SK-N-DZ (cell line): Measurements from ENCODE around the gene EXOSC10.
"Not testable (repeated sequence)": the region's sequence is repeated elsewhere in the genome, so short reads cannot be mapped to it uniquely, and the experiment has no call there.

Experiments used
- DNase-seq: peaks from one replicate; pipeline ENCODE4 v3.0.0-alpha.2; 2015; ENCODE audit warnings: low spot score

Gene EXOSC10

GRCh38 chr1:11044086-11044848 lies 55.4 kb downstream of the EXOSC10 start:
- no peak for DNase-seq

- no peak for DNase-seq
These were observed 56.4 kb downstream of the EXOSC10 start for GRCh38 chr1:11042995-11043874.

DNA sequence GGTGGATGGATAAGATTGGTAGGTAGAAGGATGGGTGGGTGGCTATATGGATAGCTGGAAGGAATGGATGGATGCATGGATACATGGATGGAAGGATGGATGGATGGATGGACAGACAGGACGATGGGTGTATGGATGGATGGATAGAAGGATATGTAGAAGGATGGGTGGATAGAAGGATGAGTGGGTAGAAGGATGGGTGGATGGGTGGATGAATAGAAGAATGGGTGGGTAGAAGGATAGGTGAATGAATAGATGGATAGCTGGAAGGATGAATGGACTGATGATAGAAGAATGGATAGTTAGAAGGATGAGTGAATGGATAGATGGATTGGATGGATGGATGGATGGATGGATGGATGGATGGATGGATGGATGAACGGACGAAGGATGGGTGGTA lies 57.6 kb downstream of the EXOSC10 start:
- no peak for DNase-seq

DNA sequence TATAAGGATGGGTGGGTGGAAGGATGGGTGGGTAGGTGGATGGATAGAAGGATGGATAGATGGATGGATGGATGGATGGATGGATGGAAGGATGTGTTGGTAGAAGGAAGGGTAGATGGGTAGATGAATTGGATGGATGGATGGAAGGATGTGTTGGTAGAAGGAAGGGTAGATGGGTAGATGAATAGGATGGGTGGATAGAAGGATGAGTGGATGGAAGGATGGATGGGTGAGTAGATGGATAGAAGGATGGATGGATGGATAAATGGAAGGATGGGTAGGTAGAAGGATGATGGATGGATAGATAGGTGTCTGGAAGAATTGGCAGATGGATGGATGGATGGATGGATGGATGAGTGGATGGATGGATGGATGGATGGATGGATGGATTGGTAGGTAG lies 58.6 kb downstream of the EXOSC10 start:
- no peak for DNase-seq

- not testable (repeated sequence) for DNase-seq
These were observed 59.6 kb downstream of the EXOSC10 start for GRCh38 chr1:11040105-11040429.

DNA sequence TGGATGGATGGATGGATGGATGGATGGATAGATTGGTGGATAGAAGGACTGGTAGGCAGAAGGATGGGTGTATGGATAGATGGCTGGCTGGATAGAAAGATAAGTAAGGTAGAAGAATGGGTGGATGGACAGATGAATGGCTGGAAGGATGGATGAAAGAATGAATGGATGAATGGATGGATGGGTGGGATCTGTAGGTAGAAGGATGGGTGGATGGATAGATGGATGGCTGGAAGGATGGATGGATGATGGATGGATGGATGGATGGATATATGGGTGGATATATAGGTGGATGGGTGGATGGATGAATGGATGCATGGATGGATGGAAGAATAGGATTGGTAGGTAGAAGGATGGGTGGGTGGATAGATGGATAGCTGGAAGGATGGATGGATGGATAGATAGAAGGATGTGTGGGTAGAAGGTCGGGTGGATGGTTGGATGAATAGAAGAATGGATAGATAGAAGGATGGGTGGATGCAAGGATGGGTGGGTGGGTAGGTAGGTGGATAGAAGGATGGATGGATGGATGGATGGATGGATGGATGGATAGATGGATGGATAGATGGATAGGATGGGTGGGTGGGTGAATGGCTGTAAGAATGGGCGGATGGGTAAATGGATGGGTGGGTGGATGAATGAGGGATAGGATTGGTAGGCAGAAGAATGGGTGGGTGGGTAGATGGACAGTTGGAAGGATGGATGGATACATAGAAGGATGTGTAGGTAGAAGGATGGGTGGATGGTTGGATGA lies 60.1 kb downstream of the EXOSC10 start:
- DNase-seq, result no peak

GRCh38 chr1:11037740-11038182 lies 61.9 kb downstream of the EXOSC10 start:
- peak; percentile 73 for DNase-seq

DNA sequence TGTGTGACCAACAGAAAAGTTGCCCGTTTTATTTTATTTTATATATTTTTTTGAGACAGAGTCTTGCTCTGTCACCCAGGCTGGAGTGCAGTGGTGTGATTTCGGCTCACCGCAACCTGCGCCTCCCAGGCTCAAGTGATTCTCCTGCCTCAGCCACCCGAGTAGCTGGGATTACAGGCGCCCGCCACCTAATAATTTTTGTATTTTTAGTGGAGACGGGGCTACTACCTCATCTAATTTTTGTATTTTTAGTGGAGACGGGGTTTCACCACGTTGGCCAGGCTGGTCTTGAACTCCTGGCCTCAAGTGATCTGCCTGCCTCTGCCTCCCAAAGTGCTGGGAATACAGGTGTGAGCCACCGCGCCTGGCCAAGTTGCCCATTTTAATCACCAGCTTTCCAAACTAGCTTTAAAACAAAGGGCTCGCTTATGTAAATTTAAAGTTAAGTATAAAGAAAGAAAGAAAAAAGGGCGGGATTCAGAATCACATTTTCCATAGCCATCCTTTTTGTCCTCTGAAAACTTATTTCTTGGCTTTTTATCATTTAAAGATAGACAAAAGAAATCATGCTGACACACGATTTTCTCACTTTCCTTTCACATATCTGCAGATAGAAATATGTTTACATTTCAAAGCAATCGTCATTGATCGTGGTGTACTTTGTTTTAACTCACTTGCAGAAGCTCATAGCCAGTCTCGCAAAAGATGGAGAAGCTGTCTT lies 62.5 kb downstream of the EXOSC10 start:
- not testable (repeated sequence) for DNase-seq

DNA sequence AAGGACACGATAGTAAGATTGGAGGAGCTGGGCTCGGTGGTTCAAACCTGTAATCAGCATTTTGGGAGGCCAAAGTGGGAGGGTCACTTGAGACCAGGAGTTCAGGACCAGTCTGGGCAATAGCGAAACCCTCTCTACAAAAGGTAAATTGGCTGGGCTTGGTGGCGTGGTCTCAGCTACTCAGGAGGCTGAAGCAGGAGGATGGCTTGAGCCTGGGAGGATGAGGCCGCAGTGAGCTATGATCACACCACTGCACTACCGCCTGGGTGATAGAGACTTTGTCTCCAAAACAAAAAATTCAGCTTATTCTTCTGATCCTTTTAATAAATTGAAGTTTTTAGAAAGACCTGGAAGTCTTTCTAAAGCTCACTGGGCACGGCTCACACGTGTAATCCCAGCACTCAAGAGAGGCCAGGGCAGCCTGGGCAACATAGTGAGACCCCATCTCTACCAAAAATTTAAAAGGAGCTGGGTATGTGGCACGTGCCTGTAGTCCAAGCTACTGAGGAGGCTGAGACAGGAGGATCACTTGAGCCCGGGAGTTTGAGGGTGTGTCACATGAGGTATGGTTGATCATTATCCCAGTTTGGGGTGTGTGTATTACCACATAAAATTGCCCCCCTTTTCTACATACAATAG lies 67.9 kb downstream of the EXOSC10 start:
- no peak for DNase-seq

DNA sequence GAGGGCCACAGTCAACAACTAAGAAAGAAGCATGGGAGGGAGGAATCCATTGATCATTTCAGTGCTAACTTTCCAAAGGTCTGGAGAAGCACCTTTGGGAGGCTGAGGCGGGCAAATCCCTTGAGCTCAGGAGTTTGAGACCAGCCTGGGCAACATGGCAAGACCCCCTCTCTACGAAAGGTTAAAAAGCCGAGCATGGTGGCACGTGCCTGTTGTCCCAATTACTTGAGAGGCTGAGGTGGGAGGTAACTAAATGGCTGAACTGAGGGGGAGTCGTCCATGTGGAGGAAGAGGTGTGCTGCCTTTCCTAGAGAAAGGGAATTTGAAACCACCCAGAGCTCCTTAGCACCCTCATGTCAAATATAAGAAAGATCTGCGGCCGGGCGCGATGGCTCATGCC lies 68.8 kb downstream of the EXOSC10 start:
- DNase-seq, result no peak

- no peak for DNase-seq
These were observed 71.7 kb downstream of the EXOSC10 start for GRCh38 chr1:11028018-11028417.

DNA sequence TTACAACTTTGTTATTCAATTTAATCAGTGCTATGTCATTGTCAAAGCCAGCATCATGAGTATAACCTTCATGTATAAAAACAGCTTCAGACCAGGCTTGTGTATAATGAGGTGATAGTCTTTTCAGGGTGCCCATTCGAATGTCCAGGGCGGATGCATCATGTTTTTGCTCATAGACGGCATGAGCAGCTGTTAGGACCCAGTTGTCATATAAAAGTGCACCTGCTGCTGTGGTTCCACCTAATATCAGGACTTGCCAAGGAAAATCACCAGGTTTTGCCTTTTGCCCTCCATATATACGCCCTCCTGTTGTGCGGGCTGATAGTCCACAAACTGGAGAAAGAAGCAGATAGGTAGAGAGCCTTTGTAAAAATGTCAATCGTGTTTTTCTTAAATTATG lies 72.4 kb downstream of the EXOSC10 start:
- no peak for DNase-seq

GRCh38 chr1:11026903-11027302 lies 72.8 kb downstream of the EXOSC10 start:
- no peak for DNase-seq

DNA sequence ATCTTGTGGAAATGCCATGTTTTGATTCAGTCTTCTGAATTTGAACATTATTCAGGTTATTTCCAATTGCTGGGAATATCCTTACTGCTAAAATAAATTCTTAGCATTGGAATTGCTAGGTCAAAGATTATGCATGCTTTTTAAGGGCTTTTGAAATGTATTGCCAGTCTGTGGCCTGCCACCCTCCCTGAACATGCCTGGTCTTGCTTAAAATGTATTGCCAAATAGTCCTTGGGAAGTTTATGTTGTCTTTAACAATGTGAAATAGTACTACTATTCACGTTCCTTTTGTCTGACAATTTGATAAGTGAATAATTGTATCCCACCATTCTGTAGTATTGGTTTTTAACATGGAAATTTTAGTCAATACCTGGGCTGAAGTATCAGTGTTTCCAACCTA lies 73.6 kb downstream of the EXOSC10 start:
- no peak for DNase-seq

- no peak for DNase-seq
These were observed 74.1 kb downstream of the EXOSC10 start for GRCh38 chr1:11025618-11026017.

- no peak for DNase-seq
These were observed 74.8 kb downstream of the EXOSC10 start for GRCh38 chr1:11024874-11025203.

DNA sequence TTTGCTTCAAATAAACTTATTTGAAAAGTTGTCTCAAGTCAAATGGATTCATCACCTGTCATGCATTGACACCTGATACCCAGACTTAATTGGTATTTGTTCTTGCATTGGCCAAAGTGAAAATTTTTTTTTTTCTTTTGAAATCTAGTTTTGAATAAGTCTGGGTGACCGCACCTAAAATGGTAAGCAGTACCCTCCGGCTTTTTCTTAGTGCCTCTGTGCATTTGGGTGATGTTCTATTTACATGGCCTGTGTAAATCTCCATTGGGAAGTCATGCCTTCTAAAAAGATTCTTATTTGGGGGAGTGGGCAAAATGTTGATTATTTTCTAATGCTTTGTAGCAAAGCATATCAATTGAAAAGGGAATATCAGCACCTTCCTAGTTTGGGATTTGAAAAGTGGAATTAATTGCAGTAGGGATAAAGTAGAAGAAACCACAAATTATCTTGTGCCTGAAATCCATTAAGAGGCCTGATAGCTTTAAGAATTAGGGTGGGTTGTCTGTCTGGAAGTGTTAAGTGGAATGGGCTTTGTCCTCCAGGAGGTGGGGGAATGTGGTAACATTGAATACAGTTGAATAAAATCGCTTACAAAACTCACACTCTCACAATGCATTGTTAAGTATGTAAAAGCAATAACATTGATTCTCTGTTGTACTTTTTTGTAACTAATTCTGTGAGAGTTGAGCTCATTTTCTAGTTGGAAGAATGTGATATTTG lies 75.4 kb downstream of the EXOSC10 start:
- DNase-seq, result no peak

- no peak for DNase-seq
These were observed 76.5 kb downstream of the EXOSC10 start for GRCh38 chr1:11023201-11023600.

- DNase-seq, result no peak
These were observed 79.7 kb downstream of the EXOSC10 start for GRCh38 chr1:11019971-11020370.

- not testable (repeated sequence) for DNase-seq
These were observed 80.3 kb downstream of the EXOSC10 start for GRCh38 chr1:11019358-11019757.
